Activated CD8-positive, alpha-beta memory T cell treated with anti-CD3 and anti-CD28 coated beads, Interleukin-2, amount 50 U/mL, for 1 hour (primary cell): Measurements from ENCODE around the gene ANAPC16.
"Not testable (repeated sequence)": the region's sequence is repeated elsewhere in the genome, so short reads cannot be mapped to it uniquely, and the experiment has no call there.

ENCODE experiments used
- DNase-seq: peaks from one replicate; pipeline ENCODE4 v3.0.0-alpha.2; 2020; ENCODE audit errors: extremely low read depth

ANAPC16 gene

GRCh38 chr10:72263613-72264241 is 47.9 kb downstream of the ANAPC16 start:
- no peak for DNase-seq

GRCh38 chr10:72264536-72264935 is 48.7 kb downstream of the ANAPC16 start:
- no peak for DNase-seq

DNA sequence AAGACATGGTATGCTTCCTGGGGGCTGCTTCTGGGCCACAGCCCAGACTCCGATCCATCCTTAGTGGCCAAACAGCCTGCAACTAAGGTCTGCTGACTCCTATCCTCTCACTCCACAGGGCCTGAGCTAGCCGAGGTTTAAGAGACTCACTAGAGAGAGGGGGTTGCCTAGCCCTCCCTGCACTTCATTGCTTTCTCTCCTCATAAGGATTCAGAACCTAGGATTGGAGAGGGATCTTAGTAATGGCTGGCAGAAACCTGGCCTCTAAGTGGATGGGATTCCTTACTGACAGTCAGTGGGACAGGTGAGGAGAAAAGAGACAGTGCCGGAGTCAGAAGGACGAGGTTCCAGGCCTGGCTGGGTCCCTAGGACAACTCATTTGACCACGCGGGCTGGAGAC is 49.7 kb downstream of the ANAPC16 start:
- DNase-seq, result no peak

DNA sequence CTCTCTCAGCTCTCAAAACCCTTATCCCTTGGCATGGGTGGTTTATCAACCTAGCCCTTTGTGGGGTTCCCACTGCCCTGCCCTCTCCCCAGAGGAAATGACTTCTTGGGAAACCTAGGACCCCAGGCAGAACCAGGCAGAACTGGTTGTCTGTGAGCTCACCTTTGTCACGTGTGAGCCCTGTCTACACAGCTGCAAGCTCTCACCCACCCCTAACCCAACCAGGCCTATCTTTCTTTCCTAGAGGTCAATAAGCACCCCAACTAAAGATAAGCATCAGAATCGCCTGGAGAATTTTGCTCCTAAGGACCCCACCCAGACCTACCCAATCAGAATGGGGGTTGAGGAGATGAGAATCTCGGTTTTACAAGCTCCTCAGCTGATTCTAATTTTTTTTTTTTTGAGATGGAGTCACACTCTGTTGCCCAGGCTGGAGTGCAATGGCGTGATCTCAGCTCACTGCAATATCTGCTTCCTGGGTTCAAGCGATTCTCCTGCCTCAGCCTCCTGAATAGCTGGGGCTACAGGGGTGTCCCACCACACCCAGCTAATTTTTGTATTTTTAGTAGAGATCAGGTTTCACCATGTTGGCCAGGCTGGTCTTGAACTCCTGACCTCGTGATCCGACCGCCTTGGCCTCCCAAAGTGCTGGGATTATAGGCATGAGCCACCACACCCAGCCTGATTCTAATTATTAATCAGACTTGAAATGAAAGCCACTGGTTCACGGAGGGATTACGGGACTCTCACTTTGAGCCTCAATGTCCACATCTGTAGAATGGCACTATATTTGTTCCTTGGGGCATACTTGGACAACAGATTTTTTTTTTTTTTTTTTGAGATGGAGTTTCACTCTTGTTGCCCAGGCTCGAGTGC is 50.4 kb downstream of the ANAPC16 start:
- no peak for DNase-seq

GRCh38 chr10:72267381-72267780 is 51.6 kb downstream of the ANAPC16 start:
- no peak for DNase-seq

DNA sequence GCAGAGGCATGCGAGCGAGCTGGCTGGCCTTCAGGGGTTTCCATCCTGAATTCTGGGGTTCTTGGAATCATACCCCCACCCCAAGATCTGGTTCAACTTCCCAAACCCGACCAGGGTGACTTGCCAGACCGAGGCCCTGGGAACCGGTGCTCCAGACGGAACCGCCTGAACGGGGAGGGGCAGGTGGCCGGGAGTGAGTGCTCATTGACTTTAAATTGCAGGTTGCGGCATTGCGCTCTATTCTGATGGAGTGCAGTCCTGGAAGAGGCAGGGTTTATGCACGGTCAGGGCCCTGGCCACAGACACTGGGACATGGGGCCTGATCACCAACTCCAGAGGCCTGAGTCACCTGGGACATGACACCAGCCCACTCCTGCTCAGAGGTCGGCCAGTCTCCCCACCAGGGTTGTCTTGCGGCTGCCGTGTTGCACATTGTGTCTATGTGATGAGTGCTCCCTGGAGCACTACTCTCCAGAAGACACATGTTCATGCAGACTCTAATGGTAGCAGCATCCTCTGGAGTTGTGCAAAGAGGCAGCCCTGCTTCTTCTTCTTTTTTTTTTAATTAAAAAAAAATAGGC is 52.1 kb downstream of the ANAPC16 start:
- DNase-seq, result no peak

DNA sequence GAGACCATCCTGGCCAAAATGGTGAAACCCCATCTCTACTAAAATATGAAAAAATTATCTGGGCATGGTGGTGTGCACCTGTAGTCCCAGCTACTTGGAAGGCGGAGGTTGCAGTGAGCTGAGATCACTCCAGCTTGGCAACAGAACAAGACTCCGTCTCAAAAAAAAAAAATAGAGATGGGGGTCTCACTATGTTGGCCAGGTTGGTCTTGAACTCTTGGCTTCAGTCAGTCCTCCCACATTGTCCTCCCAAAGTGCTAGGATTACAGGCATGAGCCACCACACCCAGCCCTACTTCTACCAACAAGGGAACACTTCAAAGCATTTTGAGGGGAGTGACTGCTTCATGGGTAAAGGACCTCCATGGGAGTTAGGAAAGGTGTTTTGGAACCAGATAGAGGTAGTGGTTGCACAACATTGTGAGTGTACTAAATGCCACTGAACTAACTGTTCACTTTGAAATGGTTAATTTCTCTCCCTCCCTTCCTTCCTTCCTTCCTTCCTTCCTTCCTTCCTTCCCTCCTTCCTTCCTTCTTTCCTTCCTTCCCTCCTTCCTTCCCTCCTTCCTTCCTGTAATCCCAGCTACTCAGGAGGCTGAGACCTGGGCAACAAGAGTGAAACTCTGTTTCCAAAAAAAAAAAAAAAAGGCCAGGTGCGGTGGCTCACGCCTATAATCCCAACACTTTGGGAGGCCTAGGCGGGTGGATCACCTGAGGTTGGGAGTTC is 52.8 kb downstream of the ANAPC16 start:
- not testable (repeated sequence) for DNase-seq

DNA sequence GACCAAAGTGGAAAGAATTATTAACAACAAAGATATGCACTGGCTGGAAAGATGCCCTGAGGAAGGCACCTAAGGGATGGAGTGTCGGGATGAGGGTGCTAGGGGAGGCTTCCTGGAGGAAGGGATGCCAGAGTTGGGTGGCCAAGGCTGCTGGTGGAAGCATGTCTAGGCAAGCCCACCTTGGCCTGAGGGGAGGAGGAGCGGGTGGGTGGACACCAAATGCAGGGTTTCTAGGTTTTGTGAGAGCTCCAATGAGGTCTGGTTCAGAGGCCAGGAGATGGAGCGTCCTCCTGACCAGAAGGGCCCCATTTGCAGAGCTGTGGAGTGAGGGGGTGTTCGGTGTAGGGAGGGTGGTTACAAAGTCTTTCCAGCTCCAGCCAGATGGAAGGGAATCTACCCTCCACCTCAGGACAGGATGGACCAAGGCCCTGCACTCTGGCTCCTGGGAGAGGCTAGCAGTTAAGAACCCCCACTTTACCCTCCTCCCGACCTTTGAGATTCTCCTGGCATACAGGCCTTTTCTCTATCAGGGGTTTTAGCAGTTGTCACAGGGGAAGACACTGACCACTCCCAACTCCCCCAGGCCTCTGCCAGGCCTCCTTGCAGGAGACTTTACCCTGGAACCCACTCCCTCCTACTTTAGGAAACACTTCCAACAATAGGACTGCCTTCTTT is 54.9 kb downstream of the ANAPC16 start:
- DNase-seq, result no peak

DNA sequence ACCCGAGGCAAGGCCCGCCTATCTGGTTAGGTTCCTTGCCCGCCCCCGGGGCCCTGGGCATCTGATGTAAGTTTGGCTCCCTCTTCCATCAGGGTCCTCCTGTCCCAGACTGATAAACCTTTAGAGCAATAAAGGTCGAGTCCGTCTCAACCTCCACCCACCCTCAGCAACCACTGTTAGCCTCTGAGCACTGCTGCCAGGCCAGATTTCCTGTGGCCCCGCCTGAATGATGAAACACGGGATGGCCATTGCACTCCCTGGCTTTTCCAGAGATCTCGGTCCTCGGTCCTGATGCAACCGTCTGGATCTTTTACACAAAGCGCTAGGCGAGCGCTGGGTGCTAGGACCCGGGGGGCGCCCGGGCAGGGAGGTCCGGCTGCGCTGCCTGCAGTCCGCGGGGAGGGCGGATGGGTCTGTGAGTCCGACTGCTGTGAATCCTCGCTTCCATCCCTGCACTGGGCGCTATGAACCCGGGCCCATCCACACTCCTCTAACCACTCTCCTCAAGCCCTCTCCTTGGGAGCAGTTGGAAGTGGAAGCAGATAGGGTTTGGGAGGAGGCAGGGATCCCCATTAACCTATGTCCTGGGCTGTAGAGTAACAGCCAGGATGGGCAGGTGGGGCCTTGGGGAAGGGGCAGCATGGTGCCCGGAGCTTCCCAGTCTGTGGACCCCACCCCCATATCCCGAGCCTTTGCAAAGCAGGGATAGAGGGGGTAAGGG is 57.0 kb downstream of the ANAPC16 start:
- DNase-seq, result no peak

DNA sequence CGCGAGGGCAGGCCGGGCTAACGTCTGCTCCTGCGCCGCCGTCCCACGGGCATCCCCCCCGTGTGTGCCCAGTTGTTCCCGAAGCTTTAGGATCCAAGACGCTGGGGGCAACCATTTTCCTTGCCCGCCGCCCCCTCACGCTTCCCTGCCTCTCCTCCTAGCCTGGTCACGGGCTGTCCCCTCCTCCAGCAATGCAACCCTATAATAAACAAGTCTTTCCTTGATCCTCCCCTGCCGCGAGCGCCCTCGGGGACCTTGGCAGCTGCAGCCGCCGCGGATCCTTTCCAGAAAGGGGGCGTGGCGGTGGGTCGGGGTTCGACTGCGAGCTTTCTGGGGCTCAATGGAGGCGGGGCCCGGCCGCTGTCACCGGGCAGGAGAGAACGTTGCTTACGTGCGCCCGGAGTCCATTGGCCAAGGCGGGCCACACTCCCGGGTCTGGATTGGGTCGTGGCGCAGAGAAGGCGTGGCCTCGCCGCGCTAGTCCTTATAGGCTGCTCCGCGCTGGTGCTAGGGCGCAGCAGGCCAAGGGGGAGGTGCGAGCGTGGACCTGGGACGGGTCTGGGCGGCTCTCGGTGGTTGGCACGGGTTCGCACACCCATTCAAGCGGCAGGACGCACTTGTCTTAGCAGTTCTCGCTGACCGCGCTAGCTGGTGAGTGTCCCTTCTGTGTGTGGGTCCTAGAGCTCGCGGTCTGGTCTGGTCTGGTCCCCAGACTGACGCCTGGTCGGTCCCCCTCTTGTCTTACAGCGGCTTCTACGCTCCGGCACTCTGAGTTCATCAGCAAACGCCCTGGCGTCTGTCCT is 57.8 kb downstream of the ANAPC16 start, which contains the start of gene DDIT4:
Gene DDIT4, plus strand, starts transcription at position 515 of the 803 bp plus-strand sequence. CDS start 293 bp downstream, outside the sequence.
- peak; percentile 96 for DNase-seq

GRCh38 chr10:72274213-72274729 is 58.5 kb downstream of the ANAPC16 start:
- no peak for DNase-seq

GRCh38 chr10:72274730-72275350 is 59.0 kb downstream of the ANAPC16 start:
- DNase-seq, result no peak

DNA sequence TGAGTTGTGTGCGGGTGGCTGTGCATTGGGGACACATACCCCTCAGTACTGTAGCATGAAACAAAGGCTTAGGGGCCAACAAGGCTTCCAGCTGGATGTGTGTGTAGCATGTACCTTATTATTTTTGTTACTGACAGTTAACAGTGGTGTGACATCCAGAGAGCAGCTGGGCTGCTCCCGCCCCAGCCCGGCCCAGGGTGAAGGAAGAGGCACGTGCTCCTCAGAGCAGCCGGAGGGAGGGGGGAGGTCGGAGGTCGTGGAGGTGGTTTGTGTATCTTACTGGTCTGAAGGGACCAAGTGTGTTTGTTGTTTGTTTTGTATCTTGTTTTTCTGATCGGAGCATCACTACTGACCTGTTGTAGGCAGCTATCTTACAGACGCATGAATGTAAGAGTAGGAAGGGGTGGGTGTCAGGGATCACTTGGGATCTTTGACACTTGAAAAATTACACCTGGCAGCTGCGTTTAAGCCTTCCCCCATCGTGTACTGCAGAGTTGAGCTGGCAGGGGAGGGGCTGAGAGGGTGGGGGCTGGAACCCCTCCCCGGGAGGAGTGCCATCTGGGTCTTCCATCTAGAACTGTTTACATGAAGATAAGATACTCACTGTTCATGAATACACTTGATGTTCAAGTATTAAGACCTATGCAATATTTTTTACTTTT is 59.7 kb downstream of the ANAPC16 start:
- DNase-seq, result no peak

DNA sequence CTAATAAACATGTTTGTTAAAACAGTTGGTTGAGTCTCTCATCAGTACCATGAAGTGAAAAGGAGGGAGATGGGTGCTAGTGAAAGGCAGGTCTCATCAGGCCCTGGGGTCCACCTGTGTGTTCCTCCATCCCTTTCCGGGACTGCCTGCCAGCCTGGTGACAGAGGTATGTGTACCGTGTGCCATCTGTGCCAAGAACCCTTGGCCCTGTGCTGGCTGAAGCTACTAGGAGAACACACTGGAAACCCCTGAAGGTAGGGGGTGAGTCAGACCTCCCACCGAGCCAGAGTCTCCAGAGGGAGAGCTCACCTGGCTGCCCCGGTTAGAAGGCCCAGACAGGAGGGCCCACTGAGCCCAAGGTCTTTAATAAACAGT is 60.2 kb downstream of the ANAPC16 start:
- no peak for DNase-seq

DNA sequence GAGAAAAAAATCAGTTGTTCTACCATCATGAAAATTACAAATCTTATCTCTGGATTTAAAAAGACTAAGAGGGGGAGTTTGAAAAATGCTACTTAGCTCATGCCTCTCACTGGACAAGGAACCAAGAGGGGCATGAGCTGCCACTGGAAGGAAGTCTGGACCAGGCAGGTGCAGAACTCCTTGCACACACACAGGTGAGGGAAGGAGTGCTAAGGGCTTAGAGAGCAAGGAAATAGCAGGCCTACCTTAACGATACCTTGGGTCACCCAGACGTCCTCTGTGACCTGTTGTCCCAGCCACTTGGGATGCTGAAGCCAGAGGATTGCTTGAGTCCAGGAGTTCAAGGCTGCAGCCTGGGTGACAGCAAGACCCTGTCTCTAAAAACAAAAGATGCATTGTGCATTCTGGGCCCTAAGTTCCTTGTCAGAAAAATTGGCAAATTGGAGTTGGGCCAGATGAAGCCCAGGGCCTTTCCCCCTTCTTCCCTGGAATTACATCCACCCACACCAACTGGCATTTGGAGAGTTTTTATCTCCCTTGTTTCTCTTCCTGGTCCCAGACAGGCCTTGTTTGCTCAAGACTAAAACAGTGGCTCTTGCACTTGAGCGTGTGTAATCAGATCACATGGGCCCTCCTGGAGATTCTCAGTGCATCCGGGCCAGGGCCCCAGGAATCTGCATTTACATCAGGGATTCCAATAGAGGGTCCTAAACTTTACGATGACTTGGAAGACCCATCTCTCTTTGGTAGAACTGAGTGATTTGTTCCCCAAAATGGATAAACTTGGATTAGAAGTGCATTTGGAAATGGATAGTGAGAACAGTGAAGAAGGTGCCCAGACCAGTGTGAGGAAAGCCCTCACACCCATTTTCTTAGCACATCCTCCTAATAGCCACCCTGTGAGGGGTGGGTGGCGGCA is 60.9 kb downstream of the ANAPC16 start:
- DNase-seq, result no peak

DNA sequence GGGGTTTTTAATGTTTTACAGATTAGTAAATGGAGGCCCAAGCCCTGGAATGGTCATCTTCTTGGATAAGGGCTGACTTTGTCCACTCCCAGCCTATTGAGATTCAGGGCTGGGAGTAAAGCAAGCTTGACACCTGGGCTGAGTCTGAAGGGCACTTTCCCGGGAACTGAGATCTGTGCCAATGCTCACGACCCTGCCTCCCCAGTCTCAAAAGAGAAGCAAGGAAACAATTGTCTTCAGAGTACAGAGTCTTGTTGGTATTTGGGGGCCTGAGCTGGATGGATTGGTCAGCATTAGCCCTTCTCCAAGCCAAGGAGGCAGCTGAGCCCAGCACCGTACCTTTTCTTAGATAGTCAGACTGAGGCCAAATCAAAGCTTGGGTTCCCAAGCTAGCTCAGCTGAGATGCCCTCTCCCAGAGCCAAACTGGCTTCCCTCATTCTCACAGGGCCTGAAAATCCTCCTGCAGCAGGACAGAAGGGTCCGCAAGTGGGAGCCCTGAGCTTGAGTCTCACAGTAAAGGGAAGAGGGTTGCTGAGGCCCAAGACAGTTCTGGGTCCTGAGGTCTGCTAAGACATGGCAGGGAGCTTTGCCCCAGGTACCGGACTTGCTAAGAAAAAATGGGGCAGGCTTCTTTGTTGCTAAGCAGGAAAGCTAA is 61.7 kb downstream of the ANAPC16 start:
- DNase-seq, result no peak

GRCh38 chr10:72277996-72278667 is 62.3 kb downstream of the ANAPC16 start:
- DNase-seq, result no peak
